K562 (cell line): ENCODE results near the gene PODXL. TPM values are rescaled to one million over a fixed set of nuclear protein-coding genes. Genes with fewer than 3 reads are reported as not detected.
A peak's percentile ranks its signal among the peaks of the same experiment; 100 is the strongest.

ENCODE experiments used
- ARID2 ChIP-seq: fragments of 450-650 bp; IDR thresholded peaks from 2 replicates; pipeline ENCODE4 v1.6.1; 2017; ENCODE audit warnings: antibody characterized with exemption, mild to moderate bottlenecking
- CXXC5 ChIP-seq: fragments of 250-450 bp; sonication (Bioruptor Pico); IDR thresholded peaks from 2 replicates; pipeline ENCODE4 v1.8.0; 2022; ENCODE audit warnings: inconsistent platforms, mild to moderate bottlenecking, moderate library complexity
- DNMT1 ChIP-seq: fragments of 450-650 bp; IDR thresholded peaks from 2 replicates; pipeline ENCODE4 v1.6.1; 2016; ENCODE audit warnings: antibody characterized with exemption, mild to moderate bottlenecking
- EP400 ChIP-seq: fragments of 450-650 bp; IDR thresholded peaks from 2 replicates; pipeline ENCODE4 v1.6.1; 2017; ENCODE audit warnings: antibody characterized with exemption, mild to moderate bottlenecking, moderate library complexity
- FOXA3 ChIP-seq, 2 experiments: fragments of 450-650 bp in 1 of 2; sonication (generic) in 1 of 2; formaldehyde crosslinking; IDR thresholded peaks in 1 of 2; conservative IDR thresholded peaks in 1 of 2; 2 replicates each; pipeline versions ENCODE4 v1.4.0 to v1.8.0; 2020 to 2022; ENCODE audit warnings: mild to moderate bottlenecking in 2 of 2, missing genetic modification reagents in 1 of 2
- HNRNPL ChIP-seq: fragments of 200-400 bp; formaldehyde crosslinking; IDR thresholded peaks from 2 replicates; pipeline ENCODE4 v1.6.1; 2017; ENCODE audit warnings: low read depth, mild to moderate bottlenecking, low read length
- HNRNPLL ChIP-seq: fragments of 200-400 bp; formaldehyde crosslinking; IDR thresholded peaks from 2 replicates; pipeline ENCODE4 v1.6.1; 2017; ENCODE audit warnings: low read length, low read depth, mild to moderate bottlenecking; ENCODE audit not compliant: poor library complexity, severe bottlenecking
- MCM2 ChIP-seq: fragments of 450-650 bp; IDR thresholded peaks from 2 replicates; pipeline ENCODE4 v1.6.1; 2017; ENCODE audit warnings: low read depth, mild to moderate bottlenecking
- POU5F1 ChIP-seq: fragments of 150-350 bp; IDR thresholded peaks from 2 replicates; pipeline ENCODE4 v1.6.1; 2014; ENCODE audit warnings: borderline replicate concordance, low read length, low read depth, mild to moderate bottlenecking; ENCODE audit not compliant: partially characterized antibody
- RFX5 ChIP-seq: IDR thresholded peaks from 2 replicates; pipeline ENCODE4 v1.6.1; 2011; ENCODE audit warnings: low read depth, mild to moderate bottlenecking, improper control_type of control experiment, low read length
- TCFL5 ChIP-seq: fragments of 250-450 bp; sonication (Bioruptor Pico); conservative IDR thresholded peaks from 2 replicates; pipeline ENCODE4 v1.6.1; 2021; ENCODE audit warnings: mild to moderate bottlenecking, moderate library complexity, matching md5 sums
- TOE1 ChIP-seq, 2 experiments: fragments of 450-650 bp in 1 of 2; sonication (generic) in 1 of 2; formaldehyde crosslinking in 1 of 2; IDR thresholded peaks; 2 replicates each; pipeline versions ENCODE4 v1.7.1 to v1.8.0; 2016 to 2022; ENCODE audit warnings: borderline replicate concordance in 2 of 2, mild to moderate bottlenecking in 2 of 2, antibody characterized with exemption in 1 of 2, inconsistent platforms in 1 of 2, low read depth in 1 of 2, missing genetic modification reagents in 1 of 2, moderate library complexity in 1 of 2
- YY1 ChIP-seq, 3 experiments: IDR thresholded peaks; 2 replicates each; pipeline ENCODE4 v1.6.1; 2011; ENCODE audit warnings: low read length in 2 of 3, mild to moderate bottlenecking in 2 of 3, moderate library complexity in 2 of 3, borderline replicate concordance in 1 of 3, control low read depth in 1 of 3, low read depth in 1 of 3; ENCODE audit not compliant: insufficient read depth in 3 of 3, insufficient replicate concordance in 2 of 3, control insufficient read depth in 1 of 3, insufficient read length in 1 of 3; ENCODE audit errors: extremely low read depth in 1 of 3
- ZNF12 ChIP-seq: sonication (generic); formaldehyde crosslinking; IDR thresholded peaks from 2 replicates; pipeline ENCODE4 v1.4.0; 2020; ENCODE audit warnings: mild to moderate bottlenecking, missing genetic modification reagents
- ZNF274 ChIP-seq: IDR thresholded peaks from 2 replicates; pipeline ENCODE4 v1.6.1; 2011; ENCODE audit warnings: low read depth, mild to moderate bottlenecking, low read length, moderate library complexity, borderline replicate concordance
- ZNF324 ChIP-seq: fragments of 250-450 bp; sonication (Bioruptor Pico); IDR thresholded peaks from 2 replicates; pipeline ENCODE4 v1.4.0; 2020; ENCODE audit warnings: mild to moderate bottlenecking
- polyA plus RNA-seq, 8 experiments: library from polyadenylated mRNA; depleted of rRNA in 4 of 8; stranded (reverse) in 5 of 8; unstranded in 3 of 8; fragments of >200 nt; fragmentation: Nextera tagmentation in 2 of 8; fragmentation: Illumina TruSeq in 1 of 8; extraction: Ambion mirVana in 2 of 8; extraction: Trizol in 1 of 8; gene quantifications; 2 replicates each; pipeline versions ENCODE4 v1.2.1 to v1.2.3, GENCODE V29; 2011 to 2014; ENCODE audit warnings: inconsistent platforms in 1 of 8, missing spikeins in 1 of 8
- total RNA-seq, 7 experiments: library from RNA; depleted of rRNA in 6 of 7; stranded (reverse); fragments of >200 nt in 6 of 7; fragmentation: Illumina TruSeq in 2 of 7; extraction: Trizol in 2 of 7; gene quantifications; 2 replicates each; pipeline versions ENCODE4 v1.2.1 to v1.2.3, GENCODE V29; 2011 to 2021; ENCODE audit warnings: low replicate concordance in 1 of 7
- TF ChIP-seq, protein P1 (sequence below): fragments of 250-450 bp; sonication (Bioruptor Pico); IDR thresholded peaks from 2 replicates; pipeline ENCODE4 v1.4.0; 2020
- TF ChIP-seq, protein P2 (sequence below), 3 experiments: fragments of 200-800 bp in 1 of 3; sonication (Bioruptor generic) in 1 of 3; sonication (generic) in 1 of 3; formaldehyde crosslinking in 1 of 3; IDR thresholded peaks; 2 replicates each; pipeline versions ENCODE4 v1.6.1 to v1.8.0; 2016 to 2022; ENCODE audit warnings: mild to moderate bottlenecking in 2 of 3, missing compliant biosample characterization in 2 of 3, missing genetic modification characterization in 2 of 3, missing genetic modification reagents in 1 of 3
- TF ChIP-seq, protein P3 (sequence below): IDR thresholded peaks from 2 replicates; pipeline ENCODE4 v1.6.1; 2011; ENCODE audit warnings: borderline replicate concordance, low read depth, mild to moderate bottlenecking, moderate library complexity, low read length; ENCODE audit not compliant: insufficient read depth, poor library complexity, severe bottlenecking

Gene PODXL
- total and polyA plus RNA-seq, 9 of the 15 experiments (the other 6 are each of a cell fraction or from before 2014, with no cell fraction given), result 0.01 to 0.73 (median 0.07) TPM

DNA sequence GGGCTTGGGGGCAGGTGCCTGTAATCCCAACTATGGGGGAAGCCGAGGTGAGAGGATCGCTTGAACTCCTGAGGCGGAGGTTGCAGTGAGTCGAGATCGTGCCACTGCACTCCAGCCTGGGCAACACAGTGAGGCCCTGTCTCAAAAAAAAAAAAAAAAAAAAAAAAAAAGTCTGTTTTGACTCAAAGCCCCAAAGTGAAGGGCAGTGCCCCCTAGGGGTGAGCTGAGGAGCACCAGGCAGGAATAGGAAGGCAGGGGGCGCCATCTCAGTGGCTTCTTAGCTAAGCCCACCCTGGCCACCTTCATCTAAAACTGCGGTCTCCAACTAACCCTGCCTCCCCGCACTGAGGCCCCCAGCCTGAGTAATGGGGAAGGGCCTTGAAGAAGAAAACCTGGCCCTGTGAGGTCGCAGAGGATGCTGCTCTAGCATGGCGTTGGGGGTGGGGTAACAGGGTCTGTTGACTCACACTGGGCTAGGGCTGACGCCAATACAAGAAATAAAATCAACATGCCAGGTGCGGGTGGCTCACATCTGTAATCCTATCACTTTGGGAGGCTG, 9.8 kb downstream of the PODXL start (continued):
- TF ChIP-seq, protein P1, sequence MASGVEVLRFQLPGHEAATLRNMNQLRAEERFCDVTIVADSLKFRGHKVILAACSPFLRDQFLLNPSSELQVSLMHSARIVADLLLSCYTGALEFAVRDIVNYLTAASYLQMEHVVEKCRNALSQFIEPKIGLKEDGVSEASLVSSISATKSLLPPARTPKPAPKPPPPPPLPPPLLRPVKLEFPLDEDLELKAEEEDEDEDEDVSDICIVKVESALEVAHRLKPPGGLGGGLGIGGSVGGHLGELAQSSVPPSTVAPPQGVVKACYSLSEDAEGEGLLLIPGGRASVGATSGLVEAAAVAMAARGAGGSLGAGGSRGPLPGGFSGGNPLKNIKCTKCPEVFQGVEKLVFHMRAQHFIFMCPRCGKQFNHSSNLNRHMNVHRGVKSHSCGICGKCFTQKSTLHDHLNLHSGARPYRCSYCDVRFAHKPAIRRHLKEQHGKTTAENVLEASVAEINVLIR, result no peak
- TF ChIP-seq TOE1 (IDR thresholded peaks at IDR 0.05; ENCODE audit: borderline replicate concordance) (no peak), TOE1 (CRISPR knock-in tag; IDR thresholded peaks at IDR 0.05; ENCODE audit: borderline replicate concordance, low read depth) (no peak), YY1 (IDR thresholded peaks at IDR 0.05; ENCODE audit: borderline replicate concordance in 1 of 3, control insufficient read depth in 1 of 3, extremely low read depth in 1 of 3, insufficient read depth in 3 of 3, insufficient read length in 1 of 3, insufficient replicate concordance in 2 of 3, low read depth in 1 of 3, low read length in 2 of 3) (peak in 2 of 3 experiments; percentile 31 to 57), RFX5 (no peak), FOXA3 (CRISPR knock-in tag; conservative IDR thresholded peaks at IDR 0.05 in 1 of 2, IDR thresholded peaks at IDR 0.05 in 1 of 2) (peak in 1 of 2 experiments; percentile 17; a peak in 1 of 4 replicates), HNRNPLL (no peak), POU5F1 (no peak), ZNF12 (CRISPR knock-in tag) (no peak), DNMT1 (no peak), TCFL5 (no peak), ZNF274 (no peak), ARID2 (no peak), EP400 (no peak), MCM2 (no peak), ZNF324 (CRISPR knock-in tag) (no peak), HNRNPL (no peak), CXXC5 (CRISPR knock-in tag) (no peak)
- TF ChIP-seq, protein P2, sequence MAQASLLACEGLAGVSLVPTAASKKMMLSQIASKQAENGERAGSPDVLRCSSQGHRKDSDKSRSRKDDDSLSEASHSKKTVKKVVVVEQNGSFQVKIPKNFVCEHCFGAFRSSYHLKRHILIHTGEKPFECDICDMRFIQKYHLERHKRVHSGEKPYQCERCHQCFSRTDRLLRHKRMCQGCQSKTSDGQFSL (CRISPR knock-in tag; IDR thresholded peaks at IDR 0.05), result no peak
- TF ChIP-seq, protein P2 (tag; IDR thresholded peaks at IDR 0.05), result no peak
- TF ChIP-seq, protein P3, sequence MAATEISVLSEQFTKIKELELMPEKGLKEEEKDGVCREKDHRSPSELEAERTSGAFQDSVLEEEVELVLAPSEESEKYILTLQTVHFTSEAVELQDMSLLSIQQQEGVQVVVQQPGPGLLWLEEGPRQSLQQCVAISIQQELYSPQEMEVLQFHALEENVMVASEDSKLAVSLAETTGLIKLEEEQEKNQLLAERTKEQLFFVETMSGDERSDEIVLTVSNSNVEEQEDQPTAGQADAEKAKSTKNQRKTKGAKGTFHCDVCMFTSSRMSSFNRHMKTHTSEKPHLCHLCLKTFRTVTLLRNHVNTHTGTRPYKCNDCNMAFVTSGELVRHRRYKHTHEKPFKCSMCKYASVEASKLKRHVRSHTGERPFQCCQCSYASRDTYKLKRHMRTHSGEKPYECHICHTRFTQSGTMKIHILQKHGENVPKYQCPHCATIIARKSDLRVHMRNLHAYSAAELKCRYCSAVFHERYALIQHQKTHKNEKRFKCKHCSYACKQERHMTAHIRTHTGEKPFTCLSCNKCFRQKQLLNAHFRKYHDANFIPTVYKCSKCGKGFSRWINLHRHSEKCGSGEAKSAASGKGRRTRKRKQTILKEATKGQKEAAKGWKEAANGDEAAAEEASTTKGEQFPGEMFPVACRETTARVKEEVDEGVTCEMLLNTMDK, result peak; percentile 97
